Upper lobe of right lung (tissue), 1 donor: ENCODE data around the gene OR2W1. TPM values are rescaled to one million over a fixed set of nuclear protein-coding genes. Genes with fewer than 3 reads are reported as not detected.

ENCODE experiments used
- ATAC-seq: fragments of 200-7000 bp; cut with Tn5 transposase; one replicate; pipeline ENCODE4 v1.9.1; 2020; ENCODE audit warnings: mild to moderate bottlenecking, moderate library complexity
- DNase-seq: peaks from one replicate; pipeline ENCODE4 v3.0.0-alpha.2; 2020
- H3K27ac ChIP-seq: fragments of 200-600 bp; one replicate; pipeline ENCODE4 v1.8.0; 2022
- H3K27me3 ChIP-seq: fragments of 200-600 bp; one replicate; pipeline ENCODE4 v1.8.0; 2022; ENCODE audit warnings: mild to moderate bottlenecking
- H3K36me3 ChIP-seq: fragments of 200-600 bp; one replicate; pipeline ENCODE4 v1.8.0; 2022
- H3K4me1 ChIP-seq: fragments of 200-600 bp; one replicate; pipeline ENCODE4 v1.8.0; 2022
- H3K4me3 ChIP-seq: fragments of 200-600 bp; one replicate; pipeline ENCODE4 v1.8.0; 2022; ENCODE audit warnings: mild to moderate bottlenecking
- H3K9me3 ChIP-seq: fragments of 200-600 bp; one replicate; pipeline ENCODE4 v1.8.0; 2022
- CTCF ChIP-seq: fragments of 200-600 bp; IDR thresholded peaks from one replicate; pipeline ENCODE4 v1.8.0; 2022; ENCODE audit warnings: antibody characterized with exemption
- intact Hi-C: fragments of 100-400 bp; cut with DNase I; formaldehyde crosslinking; loops from one replicate; pipeline ENCODE4 v1.11.0; 2022
- long read RNA-seq: library from polyadenylated mRNA; unstranded; transcript quantifications from one replicate; pipeline ENCODE4 v2.0.0, GENCODE V29; 2021
- total RNA-seq: library from RNA; stranded (reverse); fragmentation: NEBNext Ultra II Directional; extraction: Animal tissue kit (Norgen Biotek cat#: 25700); gene quantifications from one replicate; pipeline ENCODE4 v1.2.1, GENCODE V29; 2021
- donor health status: DM: no; HTN: yes; CAD: no; lungs with severe emphysema.

The OR2W1 gene
- not detected for total RNA-seq
- long read RNA-seq, result 0 reads

GRCh38 chr6:29045075-29045474 lies at the start of gene OR2W1:
Gene OR2W1, minus strand, starts transcription at chr6:29045175. Its CDS starts 0 bp downstream, at chr6:29045175.
- DNase-seq, result no peak
- Histone ChIP-seq H3K36me3 (no peaks in the 10 kb centered on the region), H3K9me3 (no peaks in the 10 kb centered on the region), H3K4me1 (no peaks in the 10 kb centered on the region), H3K4me3 (no peak within 1 kb of the TSS), H3K27ac (no peak within 1 kb of the TSS), H3K27me3 (peaks cover 11% of the 10 kb centered on the region)
- TF ChIP-seq CTCF, result no peak
- intact Hi-C loops, result no loop called here
- ATAC-seq, result no peak

GRCh38 chr6:29092957-29093356 lies 48.0 kb upstream of the OR2W1 start:
- no peak for TF ChIP-seq CTCF
- no peaks in the 10 kb centered on the region for H3K4me1 ChIP-seq
- intact Hi-C loops, result no loop called here
- no peaks in the 10 kb centered on the region for H3K27me3 ChIP-seq
- no peaks in the 10 kb centered on the region for H3K9me3 ChIP-seq
- no peak overlapping the region for H3K27ac ChIP-seq
- DNase-seq (no peak), ATAC-seq (no peak)
- no peaks in the 10 kb centered on the region for H3K36me3 ChIP-seq
- H3K4me3 ChIP-seq, result no peak overlapping the region

GRCh38 chr6:29087213-29087612 lies 42.2 kb upstream of the OR2W1 start, which contains the start of gene OR2B3:
Gene OR2B3, minus strand, starts transcription at chr6:29087313. Its CDS starts 65 bp downstream, at chr6:29087248.
- Histone ChIP-seq H3K9me3 (no peaks in the 10 kb centered on the region), H3K27ac (no peak within 1 kb of the TSS), H3K27me3 (no peaks in the 10 kb centered on the region), H3K4me1 (no peaks in the 10 kb centered on the region), H3K36me3 (no peaks in the 10 kb centered on the region), H3K4me3 (no peak within 1 kb of the TSS)
- TF ChIP-seq CTCF, result no peak
- intact Hi-C loops, result no loop called here
- ATAC-seq (no peak), DNase-seq (no peak)

- ATAC-seq, result no peak
- no peak overlapping the region for H3K4me3 ChIP-seq
- intact Hi-C loops, result no loop called here
- H3K27me3 ChIP-seq, result no peaks in the 10 kb centered on the region
- no peaks in the 10 kb centered on the region for H3K36me3 ChIP-seq
- H3K9me3 ChIP-seq, result no peaks in the 10 kb centered on the region
- no peaks in the 10 kb centered on the region for H3K4me1 ChIP-seq
- DNase-seq, result no peak
- no peak for TF ChIP-seq CTCF
- H3K27ac ChIP-seq, result no peak overlapping the region
These were observed 37.5 kb upstream of the OR2W1 start for GRCh38 chr6:29082457-29082856.

- Histone ChIP-seq H3K4me1 (no peaks in the 10 kb centered on the region), H3K27me3 (no peaks in the 10 kb centered on the region), H3K9me3 (no peaks in the 10 kb centered on the region), H3K4me3 (no peak overlapping the region), H3K27ac (no peak overlapping the region), H3K36me3 (no peaks in the 10 kb centered on the region)
- no peak for ATAC-seq
- TF ChIP-seq CTCF, result no peak
- intact Hi-C loops, result no loop called here
- no peak for DNase-seq
These were observed 36.3 kb upstream of the OR2W1 start for GRCh38 chr6:29081312-29081711.

- no peak for TF ChIP-seq CTCF
These were observed 34.2 kb upstream of the OR2W1 start for GRCh38 chr6:29079203-29079602.

More at GRCh38 chr6:29079203-29079602, 34.2 kb upstream of the OR2W1 start:
- Histone ChIP-seq H3K27ac (no peak overlapping the region), H3K4me3 (no peak overlapping the region), H3K9me3 (no peaks in the 10 kb centered on the region), H3K27me3 (no peaks in the 10 kb centered on the region), H3K4me1 (no peaks in the 10 kb centered on the region), H3K36me3 (no peaks in the 10 kb centered on the region)
- no peak for ATAC-seq
- intact Hi-C loops, result no loop called here
- DNase-seq, result no peak
